GM12873 (cell line): Measurements from ENCODE around the gene RABEPK.

ENCODE experiments used
- CTCF ChIP-seq: IDR thresholded peaks from 2 replicates; pipeline ENCODE4 v1.5.1; 2012; ENCODE audit warnings: low read depth, mild to moderate bottlenecking, moderate library complexity, low read length, control low read depth; ENCODE audit not compliant: insufficient read depth; ENCODE audit errors: missing control alignments

RABEPK gene

GRCh38 chr9:125200216-125201047 is at the start of gene RABEPK:
RABEPK (plus strand) TSS chr9:125200542; CDS start chr9:125203014, 2,472 bp downstream.
- TF ChIP-seq CTCF = no peak

GRCh38 chr9:125151730-125152129 is 48.6 kb upstream of the RABEPK start:
- no peak for TF ChIP-seq CTCF

- TF ChIP-seq CTCF = no peak
Observed at GRCh38 chr9:125153712-125154367, 46.5 kb upstream of the RABEPK start.

GRCh38 chr9:125156551-125156950 is 43.8 kb upstream of the RABEPK start:
- no peak for TF ChIP-seq CTCF

GRCh38 chr9:125160750-125161149 is 39.6 kb upstream of the RABEPK start:
- TF ChIP-seq CTCF = no peak

- TF ChIP-seq CTCF = no peak
Observed at GRCh38 chr9:125161284-125161918, 38.9 kb upstream of the RABEPK start.

- no peak for TF ChIP-seq CTCF
Observed at GRCh38 chr9:125166762-125167161, 33.6 kb upstream of the RABEPK start.
